Transverse colon (tissue), 4 donors: Measurements from ENCODE around the gene TGFB2. TPM values are rescaled to one million over a fixed set of nuclear protein-coding genes. Genes with fewer than 3 reads are reported as not detected.

Experiments
- DNase-seq: peaks from one replicate; pipeline ENCODE4 v3.0.0-alpha.2; 2019
- H3K27ac ChIP-seq, 4 donors: fragments of 200-600 bp; sonication (generic); 2 replicates each; pipeline ENCODE4 v1.5.1; 2016 to 2018; ENCODE audit warnings: inconsistent platforms in 4 of 4
- H3K27me3 ChIP-seq: fragments of 200-600 bp; sonication (generic); 2 replicates; pipeline ENCODE4 v1.5.1; 2017; ENCODE audit warnings: inconsistent platforms
- H3K36me3 ChIP-seq, 4 donors: fragments of 200-600 bp; sonication (generic); 2 replicates each; pipeline ENCODE4 v1.5.1; 2017 to 2019; ENCODE audit warnings: inconsistent platforms in 4 of 4
- H3K4me1 ChIP-seq, 4 donors: fragments of 200-600 bp; sonication (generic); 2 replicates each; pipeline ENCODE4 v1.5.1; 2017 to 2020; ENCODE audit warnings: inconsistent platforms in 4 of 4
- H3K4me3 ChIP-seq, 4 donors: fragments of 200-600 bp; sonication (generic); 1 replicate in 1 of 4; 2 replicates in 3 of 4; pipeline versions ENCODE4 v1.5.1 to v1.6.1; 2017 to 2019; ENCODE audit warnings: inconsistent platforms in 4 of 4
- H3K9me3 ChIP-seq, 2 donors: fragments of 200-600 bp; sonication (generic); 2 replicates each; pipeline ENCODE4 v1.5.1; 2017 to 2019; ENCODE audit warnings: inconsistent platforms in 2 of 2
- EP300 ChIP-seq: sonication (generic); formaldehyde crosslinking; IDR thresholded peaks from one replicate; pipeline ENCODE4 v1.6.1; 2017; ENCODE audit warnings: antibody characterized with exemption, low read depth
- POLR2A ChIP-seq: fragments of 450-650 bp; IDR thresholded peaks from one replicate; pipeline ENCODE4 v1.6.1; 2016; ENCODE audit warnings: antibody characterized with exemption, mild to moderate bottlenecking, moderate library complexity
- POLR2AphosphoS5 ChIP-seq, 3 donors: sonication (generic); formaldehyde crosslinking; IDR thresholded peaks; one replicate each; pipeline ENCODE4 v1.6.1; 2016; ENCODE audit warnings: antibody characterized with exemption in 3 of 3
- whole genome bisulfite sequencing, 2 donors: methylation state at CpG; one replicate each; pipeline ENCODE4 v1.1.5; 2018; ENCODE audit warnings: low coverage in 1 of 2; 5-methylcytosine and 5-hydroxymethylcytosine counted together
- in situ Hi-C, 4 donors: fragments of 200-750 bp; cut with MboI; loops; one replicate each; pipeline versions ENCODE4 v1.15.0 to v1.15.1; 2017; ENCODE audit warnings: low sequenced_read_pairs in 3 of 4, low pct_ligation_motif_present in 1 of 4, low pct_unique_long_range_greater_than_20kb in 1 of 4
- intact Hi-C: fragments of 100-400 bp; cut with DNase I; formaldehyde crosslinking; loops from one replicate; pipeline ENCODE4 v1.15.1; 2023; ENCODE audit warnings: low total_unique reads
- total RNA-seq, 4 donors: library from RNA; depleted of rRNA; stranded (reverse); fragments of >200 nt; gene quantifications; one replicate each; pipeline ENCODE4 v1.1.0, GENCODE V29; 2016
- TF ChIP-seq, protein P1 (sequence below), 5 experiments: fragments of 200-600 bp in 3 of 5; fragments of 450-650 bp in 2 of 5; sonication (generic) in 3 of 5; IDR thresholded peaks; 1 replicate in 2 of 5; 2 replicates in 3 of 5; pipeline ENCODE4 v1.5.1; 2016 to 2017; ENCODE audit warnings: antibody characterized with exemption in 5 of 5, inconsistent platforms in 3 of 5, mild to moderate bottlenecking in 2 of 5, moderate library complexity in 1 of 5

The TGFB2 gene
- total RNA-seq, 4 donors from 2014 or later: 0.41 to 2.2 (median 1.1) TPM

DNA sequence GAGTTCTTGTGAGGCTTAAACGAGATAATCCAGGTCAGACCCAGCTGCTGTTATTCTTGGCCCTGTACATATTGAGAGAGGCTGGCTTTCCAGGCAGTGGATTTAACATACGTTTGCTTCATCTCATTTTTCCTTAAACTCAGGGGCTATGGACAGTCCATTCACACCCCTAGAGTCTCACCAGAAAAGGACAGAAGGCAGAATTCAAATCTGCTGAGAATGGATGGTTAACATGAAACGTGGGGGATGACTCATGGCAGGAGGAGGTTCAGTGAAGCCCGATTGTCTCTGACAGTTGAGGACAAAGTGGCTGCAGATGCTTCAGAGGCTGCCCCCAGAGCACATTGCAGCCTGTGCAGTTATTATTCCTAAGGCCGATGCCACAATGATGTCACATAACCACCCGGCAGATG lies 39.5 kb downstream of the TGFB2 start:
- intact Hi-C loops: no loop called here
- in situ Hi-C loops: no loop called here
- H3K27me3 ChIP-seq: no peaks in the 10 kb centered on the region
- 67 to 78% methylated on average over 4 to 6 of the region's 6 CpGs for WGBS, 2 donors
- H3K9me3 ChIP-seq: no peaks in the 10 kb centered on the region
- no peak overlapping the region for H3K27ac ChIP-seq
- no peak for DNase-seq
- H3K36me3 ChIP-seq: no peaks in the 10 kb centered on the region
- H3K4me1 ChIP-seq: peaks cover 0 to 4% (median 0%) of the 10 kb centered on the region in 4 donors
- H3K4me3 ChIP-seq: no peak overlapping the region
- no peak for TF ChIP-seq POLR2A
- TF ChIP-seq EP300: no peak
- no peak for TF ChIP-seq POLR2AphosphoS5 (IDR thresholded peaks at IDR 0.05)
- TF ChIP-seq, protein P1, sequence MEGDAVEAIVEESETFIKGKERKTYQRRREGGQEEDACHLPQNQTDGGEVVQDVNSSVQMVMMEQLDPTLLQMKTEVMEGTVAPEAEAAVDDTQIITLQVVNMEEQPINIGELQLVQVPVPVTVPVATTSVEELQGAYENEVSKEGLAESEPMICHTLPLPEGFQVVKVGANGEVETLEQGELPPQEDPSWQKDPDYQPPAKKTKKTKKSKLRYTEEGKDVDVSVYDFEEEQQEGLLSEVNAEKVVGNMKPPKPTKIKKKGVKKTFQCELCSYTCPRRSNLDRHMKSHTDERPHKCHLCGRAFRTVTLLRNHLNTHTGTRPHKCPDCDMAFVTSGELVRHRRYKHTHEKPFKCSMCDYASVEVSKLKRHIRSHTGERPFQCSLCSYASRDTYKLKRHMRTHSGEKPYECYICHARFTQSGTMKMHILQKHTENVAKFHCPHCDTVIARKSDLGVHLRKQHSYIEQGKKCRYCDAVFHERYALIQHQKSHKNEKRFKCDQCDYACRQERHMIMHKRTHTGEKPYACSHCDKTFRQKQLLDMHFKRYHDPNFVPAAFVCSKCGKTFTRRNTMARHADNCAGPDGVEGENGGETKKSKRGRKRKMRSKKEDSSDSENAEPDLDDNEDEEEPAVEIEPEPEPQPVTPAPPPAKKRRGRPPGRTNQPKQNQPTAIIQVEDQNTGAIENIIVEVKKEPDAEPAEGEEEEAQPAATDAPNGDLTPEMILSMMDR (IDR thresholded peaks at IDR 0.05): no peak

DNA sequence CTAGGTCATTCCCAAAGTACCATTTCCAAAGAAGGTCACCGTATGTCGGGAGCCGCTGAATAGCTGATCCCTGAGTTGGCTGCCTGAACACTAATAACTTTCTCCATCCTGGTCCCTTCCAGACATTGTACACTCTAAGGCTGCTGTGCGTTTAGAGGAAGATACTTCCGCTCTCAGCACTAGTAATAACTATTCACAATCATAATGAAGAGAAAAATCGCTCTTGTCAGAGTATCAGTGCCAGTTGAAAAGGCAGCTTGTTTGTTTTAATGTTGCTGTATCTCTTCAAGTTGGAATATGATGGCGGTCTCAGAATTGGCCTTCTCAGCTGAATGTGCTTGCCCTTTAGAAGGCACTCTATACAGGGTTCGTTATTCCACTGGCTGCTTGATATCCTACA lies 43.5 kb downstream of the TGFB2 start:
- TF ChIP-seq POLR2A (no peak), EP300 (no peak), POLR2AphosphoS5 (IDR thresholded peaks at IDR 0.05) (no peak)
- TF ChIP-seq, protein P1 (IDR thresholded peaks at IDR 0.05): no peak
- Histone ChIP-seq H3K4me3 (no peak overlapping the region), H3K27ac (no peak overlapping the region), H3K9me3 (no peaks in the 10 kb centered on the region), H3K4me1 (no peaks in the 10 kb centered on the region), H3K27me3 (no peaks in the 10 kb centered on the region), H3K36me3 (no peaks in the 10 kb centered on the region)
- in situ Hi-C loops: no loop called here
- DNase-seq: no peak
- intact Hi-C loops: no loop called here
- 86 to 100% methylated on average over 2 to 8 of the region's 8 CpGs for WGBS, 2 donors

DNA sequence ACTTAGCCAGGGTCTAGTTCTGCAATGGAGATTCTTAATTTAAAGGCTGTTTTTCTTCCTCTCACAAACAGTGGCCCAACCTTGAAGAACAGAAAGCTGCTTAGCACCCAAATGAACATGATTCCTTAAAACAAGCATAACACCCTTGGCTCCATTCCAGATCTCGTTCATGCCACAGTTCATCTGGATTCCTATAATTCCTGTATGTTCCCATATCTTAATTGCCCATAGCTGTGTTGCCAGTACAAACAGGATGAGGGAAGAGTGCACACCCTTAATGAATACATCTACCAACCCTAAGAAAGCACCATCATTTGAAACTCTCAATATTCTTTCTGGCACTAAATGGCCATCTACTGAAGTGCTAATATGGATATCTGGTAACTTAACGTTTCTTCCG lies 45.5 kb downstream of the TGFB2 start:
- no peaks in the 10 kb centered on the region for H3K4me1 ChIP-seq
- no peaks in the 10 kb centered on the region for H3K9me3 ChIP-seq
- no peaks in the 10 kb centered on the region for H3K36me3 ChIP-seq
- 54 to 61% methylated on average over 3 of the region's 3 CpGs for WGBS, 2 donors
- TF ChIP-seq EP300 (no peak), POLR2A (no peak), POLR2AphosphoS5 (IDR thresholded peaks at IDR 0.05) (no peak)
- TF ChIP-seq, protein P1 (IDR thresholded peaks at IDR 0.05): no peak
- no peak overlapping the region for H3K4me3 ChIP-seq
- no peak overlapping the region for H3K27ac ChIP-seq
- H3K27me3 ChIP-seq: no peaks in the 10 kb centered on the region
- intact Hi-C loops (no loop called here), in situ Hi-C loops (no loop called here)
- DNase-seq: no peak

DNA sequence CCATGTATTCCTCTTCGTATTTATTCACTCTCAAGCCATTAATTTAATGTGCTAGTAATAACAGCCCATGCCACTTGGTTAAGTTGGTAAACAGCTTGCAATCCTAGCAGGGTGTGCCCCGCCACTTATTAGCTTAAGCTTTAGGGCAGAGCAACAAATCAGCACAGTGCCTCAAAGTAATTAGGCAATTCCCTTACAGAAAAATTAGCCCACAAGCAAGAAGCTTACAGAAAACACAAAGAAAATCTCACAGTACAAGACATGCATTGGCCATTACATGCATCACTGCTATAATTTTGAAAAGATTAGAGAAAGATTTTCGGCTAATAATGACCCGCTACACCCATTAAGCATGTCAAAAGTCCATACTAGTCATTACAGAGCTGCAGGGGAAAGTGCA lies 47.6 kb downstream of the TGFB2 start:
- no peak for DNase-seq
- Histone ChIP-seq H3K27ac (no peak overlapping the region), H3K36me3 (no peaks in the 10 kb centered on the region), H3K9me3 (no peaks in the 10 kb centered on the region), H3K4me3 (no peak overlapping the region), H3K27me3 (no peaks in the 10 kb centered on the region), H3K4me1 (no peaks in the 10 kb centered on the region)
- in situ Hi-C loops: no loop called here
- 84 to 87% methylated on average over 3 to 4 of the region's 4 CpGs for WGBS, 2 donors
- TF ChIP-seq POLR2AphosphoS5 (IDR thresholded peaks at IDR 0.05) (no peak), EP300 (no peak), POLR2A (no peak)
- TF ChIP-seq, protein P1 (IDR thresholded peaks at IDR 0.05): no peak
- intact Hi-C loops: no loop called here
